HG03378 (cell line): Measurements from ENCODE around the gene CLCN1.
A peak's percentile ranks its signal among the peaks of the same experiment; 100 is the strongest.
"Not testable (repeated sequence)": the region's sequence is repeated elsewhere in the genome, so short reads cannot be mapped to it uniquely, and the experiment has no call there.

ENCODE experiments used
- ATAC-seq: cut with Tn5 transposase; IDR thresholded peaks from one replicate; pipeline ENCODE4 v1.9.1; 2021; ENCODE audit warnings: mild to moderate bottlenecking, moderate library complexity; ENCODE audit not compliant: unreplicated experiment

CLCN1 gene

DNA sequence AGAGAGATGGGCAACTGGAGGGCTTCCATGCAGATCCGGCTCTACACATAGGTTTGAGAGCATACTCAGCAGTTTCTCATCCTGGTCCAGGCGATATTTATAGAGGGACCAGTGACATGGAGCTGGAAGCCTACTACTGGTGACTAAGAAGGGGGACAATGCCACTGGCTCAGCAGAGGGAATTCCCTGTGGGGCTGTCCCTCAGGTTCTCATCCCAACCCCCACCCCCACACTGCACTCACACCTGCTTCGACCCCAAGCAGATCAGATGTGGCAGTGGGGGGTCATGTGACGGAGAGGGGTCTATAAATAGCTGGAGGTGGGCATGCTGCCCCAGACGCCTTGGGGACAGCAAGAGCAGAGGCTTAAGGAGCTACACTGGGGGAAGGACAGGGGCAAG lies at the start of gene CLCN1:
TSS of gene CLCN1 (plus strand) at position 336 of the 400 bp plus-strand sequence. CDS start 102 bp downstream, outside the sequence.
- no peak for ATAC-seq

DNA sequence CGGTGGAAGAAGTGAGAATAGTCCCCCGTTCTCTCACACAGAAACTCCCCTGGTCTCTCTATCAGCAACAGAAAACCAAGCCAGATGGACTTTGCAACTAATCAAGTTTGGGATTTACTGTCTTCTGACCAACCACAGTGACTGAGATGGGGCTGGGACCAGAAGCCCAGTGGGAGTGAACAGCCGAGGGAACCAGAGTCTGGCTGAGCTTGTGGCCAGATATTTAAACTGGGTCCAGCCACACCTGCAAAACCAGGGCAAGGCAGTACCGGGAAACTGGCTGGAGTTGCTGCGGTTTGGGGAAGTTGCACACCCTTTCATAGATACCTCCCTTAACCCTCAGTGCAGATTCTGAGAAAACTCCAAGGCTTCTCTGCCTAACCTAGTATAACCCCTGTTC lies 46.7 kb upstream of the CLCN1 start:
- ATAC-seq, result no peak

DNA sequence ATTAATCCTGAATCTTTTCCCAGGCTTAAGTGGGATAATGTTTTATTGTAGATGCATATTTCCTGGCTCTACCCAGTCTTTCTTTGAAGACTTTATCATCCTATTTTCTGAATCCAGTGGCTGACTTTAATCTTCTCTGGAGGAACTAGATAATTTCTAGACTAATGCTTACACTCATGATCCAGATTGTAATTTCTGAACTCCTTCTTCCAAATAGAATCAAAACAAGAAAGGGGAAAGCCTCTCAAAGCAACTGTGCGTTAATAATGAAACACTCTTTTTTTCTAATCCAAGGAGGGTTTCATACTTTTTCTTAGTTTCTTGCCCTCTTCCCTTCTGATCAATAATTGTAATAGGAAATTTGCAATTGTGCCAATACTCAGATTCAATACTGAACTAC lies 44.7 kb upstream of the CLCN1 start:
- no peak for ATAC-seq

DNA sequence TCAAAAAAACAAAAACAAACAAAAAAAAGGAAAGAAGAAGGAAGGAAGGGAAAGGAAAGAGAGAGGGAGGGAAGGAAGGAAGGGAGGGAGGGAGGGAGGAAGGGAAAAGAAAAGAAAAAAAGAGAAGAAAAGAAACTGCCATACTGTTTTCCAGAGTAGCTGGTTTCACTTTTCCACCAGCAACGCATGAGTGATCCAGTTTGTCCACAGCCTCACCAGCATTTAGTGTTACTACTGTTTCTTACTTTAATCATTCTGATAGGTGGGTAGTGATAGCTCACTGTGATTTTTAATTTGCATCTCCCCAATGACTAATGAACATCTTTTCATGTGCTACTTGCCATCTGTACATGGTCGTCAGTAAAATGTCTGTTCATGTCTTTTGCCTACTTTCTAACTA lies 43.0 kb upstream of the CLCN1 start:
- ATAC-seq, result no peak

DNA sequence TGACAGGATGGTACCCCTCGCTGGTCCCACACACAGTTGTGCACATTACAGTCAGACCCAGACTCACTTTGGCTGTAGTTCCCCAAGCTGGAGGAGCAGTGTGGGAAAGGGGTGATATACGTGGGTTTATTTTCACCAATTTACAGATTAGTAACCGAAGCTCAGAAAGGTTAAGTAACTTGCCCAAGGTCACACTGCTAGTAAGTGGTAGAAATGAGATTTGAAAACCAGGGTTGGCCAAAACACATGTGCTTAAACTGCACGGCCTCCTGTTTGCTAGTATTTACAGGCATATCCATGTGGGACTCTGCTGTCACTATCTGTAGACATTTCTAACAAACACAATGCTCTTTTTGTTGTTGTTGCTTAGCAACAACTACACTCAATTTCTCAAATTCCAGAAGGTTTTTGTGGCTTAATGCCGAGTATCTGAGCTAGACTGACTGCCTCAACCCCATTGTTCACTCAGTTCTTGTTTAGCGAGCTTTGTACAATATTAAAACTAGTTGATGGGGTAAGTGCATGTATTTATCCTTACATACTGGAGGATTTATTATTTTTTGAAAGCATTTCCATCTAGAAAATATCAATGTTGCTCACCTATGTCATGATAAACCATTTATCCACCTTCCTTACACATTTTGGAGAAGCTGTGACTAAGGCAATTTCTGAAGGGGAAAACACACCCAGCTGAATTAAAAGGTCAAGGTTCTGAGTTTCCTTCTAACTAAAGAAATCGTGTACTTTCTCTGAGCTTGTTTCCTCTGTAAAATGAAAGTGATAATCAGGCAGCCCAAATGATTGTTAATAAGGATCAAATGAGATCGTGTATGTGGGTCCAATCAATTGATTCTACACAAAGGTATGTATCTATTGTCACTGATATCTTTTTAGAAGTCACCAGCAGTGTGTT lies 36.5 kb upstream of the CLCN1 start:
- no peak for ATAC-seq

DNA sequence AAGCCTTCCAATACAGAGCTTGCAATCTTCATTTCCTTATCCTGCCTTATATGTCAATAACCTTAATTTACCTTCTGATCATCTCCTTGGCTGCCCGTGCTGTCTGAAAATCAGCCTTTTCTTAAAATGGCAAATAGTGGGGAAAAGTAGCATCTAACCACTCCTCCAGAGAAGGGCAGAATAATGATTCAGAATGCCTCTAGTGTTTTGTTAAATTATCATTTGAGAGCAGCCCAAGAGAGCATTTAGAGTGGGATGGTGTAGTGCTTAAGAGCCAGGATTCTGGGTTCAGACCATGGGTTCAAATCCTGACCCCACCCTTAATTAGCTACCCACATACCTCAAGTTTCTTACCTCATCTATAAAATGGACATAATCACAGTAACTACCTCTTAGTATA lies 35.8 kb upstream of the CLCN1 start:
- ATAC-seq, result no peak

DNA sequence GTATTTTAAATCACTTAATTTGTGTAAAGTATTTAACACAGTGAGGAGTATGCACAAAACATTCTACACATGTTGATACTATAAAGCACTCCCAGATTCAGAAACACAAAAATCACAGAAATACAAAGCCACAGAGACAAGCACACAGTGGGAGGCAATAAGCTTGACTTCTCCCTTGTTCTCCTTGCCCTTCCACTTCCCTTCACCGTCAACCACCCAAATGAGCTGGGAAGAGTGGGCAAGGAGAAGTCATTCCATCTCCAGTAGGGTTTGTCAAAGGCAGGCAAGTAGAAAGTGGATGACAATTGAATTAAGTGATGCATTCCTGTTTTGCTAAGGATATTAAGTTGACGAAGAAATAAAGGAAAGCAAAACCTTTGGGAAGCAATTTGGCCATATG lies 35.3 kb upstream of the CLCN1 start:
- no peak for ATAC-seq

DNA sequence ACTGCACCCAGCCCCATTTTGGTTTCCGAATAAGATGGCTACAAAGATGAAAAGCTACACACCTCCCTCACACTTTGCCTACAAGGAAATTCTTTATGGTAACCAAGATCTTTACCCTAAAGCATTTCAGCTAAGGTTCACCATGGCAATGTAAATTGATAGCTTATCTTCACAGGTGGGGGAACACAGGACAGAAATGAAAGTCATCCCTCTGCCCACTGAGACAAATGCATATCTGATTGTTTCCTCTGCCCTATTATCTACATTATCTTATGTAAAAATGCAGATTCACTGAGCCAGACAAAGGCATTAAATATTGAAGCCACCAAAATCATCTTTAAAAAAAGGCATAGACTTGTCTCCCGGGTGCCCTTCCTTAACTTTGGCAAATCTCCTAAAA lies 34.4 kb upstream of the CLCN1 start:
- ATAC-seq, result no peak

DNA sequence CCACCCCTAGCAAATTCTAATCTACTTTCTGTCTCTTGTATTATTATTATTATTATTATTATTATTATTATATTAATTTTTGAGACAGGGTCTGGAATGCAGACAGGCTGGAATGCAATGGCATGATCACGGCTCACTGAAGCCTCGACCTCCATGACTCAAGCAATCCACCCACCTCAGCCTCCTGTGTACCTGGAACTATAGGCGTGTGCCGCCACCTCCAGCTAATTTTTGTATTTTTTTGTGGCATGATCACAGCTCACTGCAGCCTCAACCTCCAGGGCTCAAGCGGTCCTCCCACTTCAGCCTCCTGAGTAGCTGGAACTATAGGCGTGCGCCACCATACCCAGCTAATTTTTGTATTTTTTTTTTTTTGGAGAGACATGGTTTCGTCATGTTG lies 33.8 kb upstream of the CLCN1 start:
- ATAC-seq, result no peak

DNA sequence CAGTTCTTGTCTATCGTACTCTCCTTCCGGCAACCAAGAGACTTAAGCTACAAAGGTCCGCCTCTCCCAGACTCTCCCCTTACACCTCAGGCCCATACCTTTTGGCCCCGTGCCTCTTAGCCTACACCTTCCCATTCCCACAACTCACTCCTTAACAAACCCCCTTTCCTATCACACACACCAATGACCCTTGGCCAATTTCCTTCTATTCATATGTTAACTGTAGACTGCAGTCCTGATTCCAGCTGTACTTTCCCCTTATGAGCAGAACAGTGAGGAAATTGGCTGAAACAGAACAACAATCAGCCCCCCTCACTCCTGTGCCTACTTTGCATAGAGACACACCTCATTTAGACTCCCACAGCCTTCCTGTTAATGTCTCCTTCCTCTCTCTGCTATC lies 32.5 kb upstream of the CLCN1 start:
- ATAC-seq, result no peak

DNA sequence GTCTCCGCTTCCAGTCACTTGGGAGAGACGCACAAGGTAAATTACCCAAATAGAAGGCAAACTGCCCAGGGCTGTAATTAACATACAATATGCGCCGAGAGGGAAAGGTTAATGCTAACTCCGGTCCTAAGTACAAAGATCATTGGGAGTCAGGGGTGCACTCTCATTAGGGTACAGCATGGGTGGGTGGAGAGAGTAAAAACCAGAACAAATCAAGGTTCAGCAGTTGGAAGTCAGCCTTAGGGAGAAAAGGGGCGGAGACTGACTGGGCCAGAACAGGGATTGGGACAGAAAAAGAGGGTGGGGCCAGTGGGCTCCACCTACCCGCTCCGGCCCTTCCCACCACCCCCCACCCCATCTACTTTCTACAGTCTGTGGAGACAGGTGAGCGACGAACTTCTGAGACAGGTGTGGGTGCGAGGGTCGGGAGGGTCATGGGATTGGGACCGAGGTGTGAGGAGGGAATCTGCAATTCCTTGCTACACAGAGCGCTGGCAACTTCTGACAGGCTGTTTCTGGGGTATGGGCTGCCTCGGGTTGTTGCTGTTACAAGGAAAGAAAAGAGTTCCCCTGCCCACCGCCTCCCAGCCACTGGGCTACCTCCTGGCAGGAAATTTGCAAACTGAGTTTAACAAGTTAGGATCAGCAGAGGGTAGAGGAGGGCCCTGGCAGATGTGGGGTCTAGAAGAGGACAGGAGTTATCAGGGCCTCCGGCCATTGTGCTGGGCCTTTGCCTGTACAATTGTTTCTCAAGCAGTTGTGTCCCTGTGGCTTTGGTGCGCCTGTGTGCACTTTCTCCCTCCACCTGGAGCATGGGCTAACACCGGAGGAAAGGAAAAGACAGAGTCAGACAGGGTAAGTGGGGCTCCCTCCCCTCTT lies 31.1 kb upstream of the CLCN1 start, which contains the start of gene TMEM139:
TSS of gene TMEM139 (plus strand) at position 368 of the 879 bp plus-strand sequence. CDS start 1,000 bp downstream, outside the sequence.
- ATAC-seq, result no peak

DNA sequence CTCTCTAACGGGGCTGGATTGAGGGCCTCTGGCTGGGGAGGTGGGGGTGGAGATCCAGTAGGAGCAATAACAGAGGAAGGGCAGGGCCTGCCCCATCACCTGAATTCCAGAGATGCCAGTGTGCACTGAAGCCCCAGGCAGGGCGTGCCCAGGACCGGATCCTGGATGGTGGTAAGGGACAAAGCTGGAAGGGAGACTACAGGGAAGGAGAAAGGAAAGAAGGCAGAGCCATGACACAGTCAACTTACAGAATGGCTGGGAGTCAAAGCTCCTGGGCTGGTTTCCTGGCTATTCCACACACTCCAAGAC lies 30.5 kb upstream of the CLCN1 start:
- ATAC-seq, result no peak

DNA sequence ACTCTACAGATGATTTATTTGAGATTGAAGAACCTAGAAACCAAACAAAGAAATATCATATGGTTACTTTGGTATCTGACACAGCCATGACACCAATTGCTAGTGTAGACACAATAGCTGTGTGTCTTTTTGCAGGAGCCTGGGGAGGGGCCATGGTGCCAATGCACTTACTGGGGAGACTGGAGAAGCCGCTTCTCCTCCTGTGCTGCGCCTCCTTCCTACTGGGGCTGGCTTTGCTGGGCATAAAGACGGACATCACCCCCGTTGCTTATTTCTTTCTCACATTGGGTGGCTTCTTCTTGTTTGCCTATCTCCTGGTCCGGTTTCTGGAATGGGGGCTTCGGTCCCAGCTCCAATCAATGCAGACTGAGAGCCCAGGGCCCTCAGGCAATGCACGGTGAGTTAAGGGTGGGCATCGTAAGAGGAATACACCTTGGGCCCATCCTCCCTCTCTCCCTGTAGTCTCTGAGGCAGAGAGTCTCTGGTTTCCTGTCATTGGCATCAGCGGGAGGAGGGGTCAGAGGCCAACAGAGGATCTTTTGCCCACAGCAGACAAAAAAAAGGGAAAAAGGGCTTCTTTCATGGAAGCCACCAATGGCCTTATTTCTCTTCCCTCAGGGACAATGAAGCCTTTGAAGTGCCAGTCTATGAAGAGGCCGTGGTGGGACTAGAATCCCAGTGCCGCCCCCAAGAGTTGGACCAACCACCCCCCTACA lies 29.9 kb upstream of the CLCN1 start:
- ATAC-seq, result no peak

DNA sequence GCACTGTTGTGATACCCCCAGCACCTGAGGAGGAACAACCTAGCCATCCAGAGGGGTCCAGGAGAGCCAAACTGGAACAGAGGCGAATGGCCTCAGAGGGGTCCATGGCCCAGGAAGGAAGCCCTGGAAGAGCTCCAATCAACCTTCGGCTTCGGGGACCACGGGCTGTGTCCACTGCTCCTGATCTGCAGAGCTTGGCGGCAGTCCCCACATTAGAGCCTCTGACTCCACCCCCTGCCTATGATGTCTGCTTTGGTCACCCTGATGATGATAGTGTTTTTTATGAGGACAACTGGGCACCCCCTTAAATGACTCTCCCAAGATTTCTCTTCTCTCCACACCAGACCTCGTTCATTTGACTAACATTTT lies 29.4 kb upstream of the CLCN1 start:
- no peak for ATAC-seq

DNA sequence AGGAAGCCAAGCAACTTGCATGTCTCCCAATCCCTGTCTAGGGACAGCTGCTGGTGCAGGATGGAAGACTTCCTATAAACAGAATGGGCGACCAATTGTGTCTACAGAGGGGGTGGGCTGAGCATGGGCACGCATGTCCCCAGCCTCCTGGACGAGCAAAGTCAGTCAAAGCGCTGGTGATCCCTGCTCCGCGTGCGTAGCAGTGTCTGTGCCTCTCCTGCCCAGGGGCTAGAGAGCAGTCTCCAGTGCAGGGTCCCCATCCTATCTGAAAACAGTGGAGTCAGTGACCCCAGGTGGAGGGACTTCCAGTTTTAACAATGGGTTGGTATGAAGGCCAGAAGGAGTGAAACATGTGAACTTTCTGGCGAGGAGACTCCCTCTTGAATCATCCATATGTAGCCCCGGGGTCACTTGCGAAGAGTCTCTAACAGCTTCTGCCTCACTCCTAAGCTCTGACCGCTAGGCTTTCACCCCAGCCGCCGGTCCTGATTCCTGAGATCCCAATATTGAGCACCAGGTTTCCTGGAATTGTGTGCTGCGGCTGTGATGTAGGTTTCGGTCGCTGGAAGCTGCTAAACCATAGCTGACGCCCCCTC lies 28.5 kb upstream of the CLCN1 start:
- no peak for ATAC-seq

DNA sequence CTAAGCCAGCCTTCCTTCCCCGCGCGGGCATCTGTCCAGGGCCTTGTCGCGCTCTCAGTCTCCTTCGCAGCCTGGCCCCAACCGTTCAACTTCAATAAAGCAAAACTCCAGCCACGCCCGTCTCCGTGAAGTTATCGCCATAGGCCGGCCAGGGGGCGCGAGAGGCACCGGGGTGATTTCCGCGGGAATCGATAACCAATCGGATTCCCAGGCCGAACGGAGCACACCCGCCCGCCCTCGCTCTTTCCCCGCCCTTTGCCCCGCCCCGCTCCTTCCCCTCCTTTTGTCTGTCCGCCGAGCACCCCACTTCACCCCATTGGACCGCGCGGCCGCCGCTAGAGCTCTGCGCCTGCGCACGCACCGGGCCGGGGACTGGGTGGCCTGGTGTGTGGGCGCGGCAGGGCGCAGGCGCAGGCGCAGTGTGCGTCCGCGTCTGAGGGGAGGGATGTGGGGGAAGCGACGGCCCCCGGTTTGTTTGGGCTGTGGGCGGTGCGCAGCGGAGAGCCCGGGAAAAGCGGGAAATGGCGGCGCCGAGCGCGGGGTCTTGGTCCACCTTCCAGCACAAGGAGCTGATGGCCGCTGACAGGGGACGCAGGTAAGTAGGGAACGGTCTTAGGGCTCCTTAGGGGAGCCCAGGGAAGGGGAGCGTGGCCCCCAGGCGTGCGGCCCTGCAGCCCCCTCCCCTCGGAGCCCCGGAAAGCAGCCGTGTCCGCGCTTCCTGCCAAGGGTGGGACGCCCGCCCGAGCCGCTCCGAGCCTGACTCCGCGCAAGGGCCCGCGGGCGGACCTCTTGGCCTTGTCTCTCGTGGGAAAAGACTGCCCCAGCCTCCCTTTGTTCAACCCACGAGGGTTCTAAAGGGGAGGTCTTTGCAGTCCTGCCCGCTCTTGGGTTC lies 27.7 kb upstream of the CLCN1 start, which contains the start of gene CASP2:
TSS of gene CASP2 (plus strand) at position 417 of the 892 bp plus-strand sequence. CDS start at position 522, 105 bp downstream.
- peak; percentile 69 for ATAC-seq

DNA sequence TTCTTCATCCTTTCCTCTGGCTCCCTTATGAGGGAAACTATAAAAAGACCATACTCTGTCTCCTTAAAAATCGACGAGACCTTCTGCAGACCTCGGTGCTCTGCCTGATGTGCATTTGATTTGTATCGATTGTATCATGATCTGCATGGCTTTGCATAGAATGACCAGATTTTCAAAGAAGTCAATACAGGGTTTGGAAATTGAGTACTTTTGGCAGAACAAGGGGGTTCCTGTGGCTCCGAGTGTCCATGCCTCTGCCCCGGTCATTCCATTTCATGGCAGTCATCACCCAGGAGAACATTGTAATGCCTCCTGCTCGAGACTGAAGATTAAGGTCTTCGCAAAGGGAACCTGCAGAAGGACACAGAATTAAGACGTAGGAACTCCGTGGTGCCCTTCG lies 27.1 kb upstream of the CLCN1 start:
- no peak for ATAC-seq

DNA sequence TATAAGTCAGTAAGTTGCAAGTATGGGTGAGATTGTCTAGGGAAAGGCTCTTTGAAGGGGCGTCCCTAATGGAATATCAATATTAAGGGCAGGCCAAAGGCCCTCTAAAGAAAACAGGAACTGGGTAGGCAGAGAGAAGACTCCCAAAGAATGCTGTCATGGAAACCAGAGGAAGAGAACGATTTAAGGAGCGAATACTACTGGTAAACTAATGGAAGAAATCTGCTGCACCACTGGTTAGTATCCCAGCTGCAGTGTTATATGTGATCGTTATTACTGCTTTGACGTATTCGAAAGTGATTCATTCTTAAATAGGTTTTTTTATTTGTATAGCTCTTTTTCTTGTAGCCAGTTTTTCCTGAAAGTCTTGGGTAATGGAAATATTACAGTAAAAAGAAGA lies 26.5 kb upstream of the CLCN1 start:
- ATAC-seq, result no peak

DNA sequence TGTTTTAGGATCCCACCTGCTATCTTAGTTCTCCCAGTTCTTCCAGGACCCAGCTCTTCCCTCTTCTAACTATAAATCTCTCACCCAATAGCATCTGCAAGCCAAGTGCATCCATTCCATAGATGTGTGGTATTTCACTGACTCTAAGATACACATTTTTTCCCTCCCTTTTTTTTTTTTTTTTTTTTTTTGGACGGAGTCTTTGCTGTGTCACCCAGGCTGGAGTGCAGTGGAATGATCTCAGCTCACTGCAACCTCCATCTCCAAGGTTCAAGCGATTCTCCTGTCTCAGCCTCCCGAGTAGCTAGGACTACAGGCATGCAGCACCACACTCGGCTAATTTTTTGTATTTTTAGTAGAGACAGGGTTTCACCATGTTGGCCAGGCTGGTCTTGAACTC lies 26.0 kb upstream of the CLCN1 start:
- not testable (repeated sequence) for ATAC-seq

DNA sequence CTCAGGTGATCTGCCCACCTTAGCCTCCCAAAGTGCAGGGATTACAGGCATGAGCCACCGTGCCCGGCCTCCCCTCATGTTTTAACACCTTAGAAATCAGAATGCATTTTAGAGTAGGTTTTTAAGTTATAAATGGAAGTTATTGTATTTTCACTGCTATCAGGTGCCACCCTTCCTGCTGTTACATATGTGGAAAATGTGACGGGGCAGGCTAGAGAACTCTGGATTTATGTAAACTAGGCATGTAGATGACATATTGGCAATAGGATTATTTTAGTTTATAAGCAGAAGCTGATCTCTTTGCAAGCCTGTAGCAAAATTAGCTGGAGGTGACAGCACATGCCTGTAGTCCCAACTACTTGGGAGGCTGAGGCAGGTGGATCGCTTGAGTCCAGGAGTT lies 25.6 kb upstream of the CLCN1 start:
- ATAC-seq, result no peak
